HG02763 (cell line): ENCODE results near the gene NPIPB9.
A peak's percentile ranks its signal among the peaks of the same experiment; 100 is the strongest.
"Not testable (repeated sequence)": the region's sequence is repeated elsewhere in the genome, so short reads cannot be mapped to it uniquely, and the experiment has no call there.

ENCODE experiments used
- ATAC-seq: cut with Tn5 transposase; IDR thresholded peaks from one replicate; pipeline ENCODE4 v1.9.1; 2021; ENCODE audit warnings: mild to moderate bottlenecking, moderate library complexity; ENCODE audit not compliant: unreplicated experiment

Gene NPIPB9

DNA sequence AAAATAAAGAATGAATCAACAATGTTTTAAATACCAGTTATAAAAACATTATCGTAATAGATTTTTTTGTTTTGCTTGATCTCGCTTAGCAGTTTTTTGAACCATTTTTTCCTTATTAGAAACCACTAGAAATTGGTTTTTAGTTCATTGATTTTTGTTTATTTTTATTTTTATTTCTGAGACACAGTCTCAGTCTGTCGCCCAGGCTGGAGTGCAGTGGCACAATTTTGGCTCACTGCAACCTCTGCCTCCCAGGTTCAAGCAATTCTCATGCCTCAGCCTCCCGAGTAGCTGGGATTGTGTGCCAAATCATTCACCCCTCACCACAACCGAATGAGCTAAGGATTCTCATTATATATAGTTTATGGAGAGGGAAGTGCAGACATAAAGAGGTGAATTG is at the start of gene NPIPB9:
TSS of gene NPIPB9 (plus strand) at position 301 of the 400 bp plus-strand sequence.
- ATAC-seq, result not testable (repeated sequence)

DNA sequence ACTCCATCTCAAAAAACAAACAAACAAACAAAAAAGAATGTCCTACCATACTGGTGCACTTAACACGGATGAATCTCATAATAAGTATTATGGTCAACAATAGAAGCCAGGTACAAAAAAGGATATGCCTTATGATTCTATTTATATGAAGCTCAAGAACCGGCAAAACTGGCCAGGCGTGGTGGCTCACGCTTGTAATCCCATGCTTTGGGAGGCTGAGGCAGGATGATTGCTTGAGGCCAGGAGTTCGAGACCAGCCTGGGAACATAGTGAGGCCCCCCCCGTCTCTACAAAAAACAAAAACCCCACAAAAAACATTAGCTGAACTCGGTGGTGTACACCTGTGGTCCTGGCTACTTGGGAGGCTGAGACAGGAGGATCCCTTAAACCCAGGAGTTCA is 47.3 kb upstream of the NPIPB9 start:
- not testable (repeated sequence) for ATAC-seq

DNA sequence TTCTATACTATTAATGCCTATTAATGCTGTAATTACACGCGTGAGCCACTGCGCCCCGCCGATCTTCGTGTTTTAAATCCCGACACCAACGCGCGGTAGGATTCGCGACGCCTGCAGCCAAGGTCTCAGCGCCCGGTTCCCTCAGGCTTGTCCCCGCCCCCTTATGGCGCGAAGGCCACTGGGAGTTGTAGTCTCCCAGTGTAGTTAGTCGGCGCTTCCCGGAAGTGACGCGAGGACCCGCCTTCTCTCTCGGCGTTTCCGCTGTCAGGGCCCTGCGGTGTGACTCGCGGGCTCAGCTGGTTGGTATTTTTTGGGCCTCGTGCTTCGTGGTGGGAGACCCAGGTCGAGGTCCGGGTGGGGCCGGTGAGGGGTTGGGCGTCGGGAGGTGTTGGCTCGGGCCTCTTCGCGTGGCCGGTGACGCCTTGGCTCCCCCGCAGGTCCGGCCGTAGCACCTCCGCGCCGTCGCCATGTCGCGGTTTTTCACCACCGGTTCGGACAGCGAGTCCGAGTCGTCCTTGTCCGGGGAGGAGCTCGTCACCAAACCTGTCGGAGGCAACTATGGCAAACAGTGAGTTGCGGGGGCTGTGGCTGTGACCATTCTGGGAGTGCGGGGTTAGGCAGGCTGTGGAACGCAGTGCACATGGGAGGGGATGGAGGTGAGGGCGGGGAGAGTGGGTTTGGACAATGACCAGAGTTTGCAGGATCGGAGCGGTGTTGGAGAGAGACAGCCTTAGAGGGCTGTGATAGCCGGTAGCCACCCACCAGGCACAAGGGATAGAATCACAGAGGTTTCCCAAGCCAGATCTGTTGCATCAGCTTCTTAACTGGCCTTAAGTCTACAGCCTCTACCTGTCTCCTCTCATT is 40.1 kb upstream of the NPIPB9 start, which contains the start of gene EIF3C:
TSS of gene EIF3C (plus strand) at position 245 of the 864 bp plus-strand sequence. CDS start at position 468, 223 bp downstream.
- peak; percentile 97 for ATAC-seq

DNA sequence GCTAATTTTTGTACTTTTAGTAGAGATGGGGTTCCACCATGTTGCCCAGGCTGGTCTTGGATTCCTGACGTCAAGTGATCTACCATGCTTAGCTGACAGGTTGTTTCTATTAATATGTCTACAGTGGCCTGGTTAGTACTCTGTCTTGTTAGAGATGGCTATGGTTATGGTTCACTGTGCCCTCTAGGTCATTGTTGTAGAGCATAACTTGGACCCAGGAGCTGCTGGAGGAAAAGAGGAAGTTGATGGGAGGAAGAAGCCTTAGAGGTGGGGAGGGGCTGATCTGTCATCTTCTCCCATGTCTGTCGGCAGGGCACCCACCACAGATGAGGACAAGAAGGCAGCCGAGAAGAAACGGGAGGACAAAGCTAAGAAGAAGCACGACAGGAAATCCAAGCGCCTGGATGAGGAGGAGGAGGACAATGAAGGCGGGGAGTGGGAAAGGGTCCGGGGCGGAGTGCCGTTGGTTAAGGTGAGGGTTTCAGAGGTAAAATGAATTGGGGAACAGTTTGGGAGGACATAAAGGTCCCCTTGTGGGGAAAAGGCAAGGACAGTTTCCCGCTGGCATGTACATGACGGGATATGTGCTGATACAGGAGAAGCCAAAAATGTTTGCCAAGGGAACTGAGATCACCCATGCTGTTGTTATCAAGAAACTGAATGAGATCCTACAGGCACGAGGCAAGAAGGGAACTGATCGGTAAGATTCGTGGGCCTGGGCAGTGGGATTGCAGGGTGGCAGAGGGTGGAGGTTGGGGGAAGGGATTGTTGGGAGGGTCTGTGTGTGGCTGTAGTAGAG is 28.5 kb upstream of the NPIPB9 start:
- not testable (repeated sequence) for ATAC-seq

DNA sequence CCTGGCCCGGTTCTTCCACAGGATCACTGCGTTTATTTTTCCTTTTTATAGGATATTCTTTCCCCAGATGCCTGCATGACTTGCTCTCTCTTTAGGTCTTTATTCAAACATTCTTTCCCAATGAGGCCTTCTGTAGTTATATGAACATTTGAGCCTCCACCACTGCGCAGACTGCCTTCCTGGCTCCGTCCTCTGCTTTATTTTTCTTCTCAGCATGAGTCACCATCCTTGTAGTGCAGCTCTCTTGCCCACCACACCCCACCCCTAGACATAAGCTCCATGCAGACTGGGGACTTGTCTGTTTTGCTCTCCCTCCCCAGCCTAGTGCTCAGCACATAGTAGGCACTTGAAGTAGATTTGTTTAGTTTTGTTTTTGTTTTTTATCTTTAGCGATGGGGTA is 20.3 kb upstream of the NPIPB9 start:
- not testable (repeated sequence) for ATAC-seq

DNA sequence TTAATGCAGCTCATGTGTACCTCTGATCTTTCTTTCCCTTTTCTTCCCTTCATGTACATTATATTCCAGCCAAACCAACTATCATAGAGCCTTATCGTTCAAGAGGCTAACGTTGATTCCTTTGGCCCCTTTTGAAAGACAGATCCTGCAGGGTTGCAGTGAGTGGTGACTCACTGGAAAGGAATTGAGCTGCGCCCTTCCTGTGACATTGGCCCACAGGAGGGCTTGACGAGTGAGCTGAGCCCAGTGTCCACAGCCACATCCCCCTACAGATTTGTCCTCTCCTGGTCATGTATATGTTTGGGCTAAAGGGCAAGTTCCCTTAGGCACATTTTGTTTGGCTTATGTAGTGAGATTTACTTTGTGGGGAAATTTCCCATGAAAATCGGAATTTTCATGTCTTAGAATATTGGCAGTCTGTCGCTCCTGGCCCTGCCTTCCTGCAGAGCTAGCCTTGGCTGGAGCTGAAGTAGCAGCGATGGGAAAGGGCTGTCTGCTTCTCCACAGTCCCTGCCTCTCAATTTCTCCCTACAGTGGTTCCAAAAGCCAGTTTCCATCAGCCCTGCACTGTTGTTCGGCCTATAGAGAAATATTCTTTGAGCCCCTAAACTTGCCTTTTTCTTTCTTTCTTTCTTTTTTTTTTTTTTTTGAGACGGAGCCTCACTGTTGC is 19.0 kb upstream of the NPIPB9 start:
- ATAC-seq, result not testable (repeated sequence)

DNA sequence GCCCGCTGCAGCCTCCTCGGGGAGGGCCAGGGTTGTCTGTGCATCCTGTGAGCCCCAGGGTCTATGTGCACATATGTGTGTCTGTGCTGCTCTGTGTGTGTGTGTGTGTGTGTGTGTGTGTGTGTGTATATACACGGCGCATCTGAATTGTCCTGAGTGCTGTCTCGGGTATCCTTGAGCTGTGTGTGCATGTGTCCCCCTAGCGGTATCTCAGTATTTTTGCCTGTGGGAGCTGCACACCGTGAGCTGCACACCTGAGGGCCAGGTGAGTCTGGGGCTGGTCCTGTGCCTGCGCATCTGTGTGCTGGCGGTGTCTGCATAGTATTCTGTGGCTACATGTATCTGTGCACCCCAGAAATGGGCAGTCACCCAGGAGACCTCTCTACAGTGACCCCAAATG is 11.8 kb upstream of the NPIPB9 start:
- not testable (repeated sequence) for ATAC-seq

DNA sequence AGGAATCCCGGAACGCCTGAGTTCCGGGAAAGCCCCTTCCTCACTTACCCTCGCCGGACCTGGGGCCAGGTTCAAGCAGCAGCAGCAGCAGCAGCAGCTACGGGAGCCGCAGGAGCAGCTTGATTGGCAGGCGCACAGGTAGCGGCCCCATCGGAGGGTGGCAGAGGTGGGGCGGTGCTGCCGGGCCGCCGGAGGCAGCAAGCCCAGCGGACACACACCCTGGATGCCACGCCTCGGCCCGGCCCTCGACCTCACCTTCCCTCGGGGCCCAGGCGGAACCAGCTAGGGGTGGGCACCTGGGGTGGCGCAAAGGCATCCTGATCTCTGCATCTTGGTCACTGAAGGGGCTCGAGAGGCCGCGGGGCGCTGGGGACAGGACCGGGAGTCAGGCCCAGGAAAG is 11.0 kb upstream of the NPIPB9 start:
- not testable (repeated sequence) for ATAC-seq

DNA sequence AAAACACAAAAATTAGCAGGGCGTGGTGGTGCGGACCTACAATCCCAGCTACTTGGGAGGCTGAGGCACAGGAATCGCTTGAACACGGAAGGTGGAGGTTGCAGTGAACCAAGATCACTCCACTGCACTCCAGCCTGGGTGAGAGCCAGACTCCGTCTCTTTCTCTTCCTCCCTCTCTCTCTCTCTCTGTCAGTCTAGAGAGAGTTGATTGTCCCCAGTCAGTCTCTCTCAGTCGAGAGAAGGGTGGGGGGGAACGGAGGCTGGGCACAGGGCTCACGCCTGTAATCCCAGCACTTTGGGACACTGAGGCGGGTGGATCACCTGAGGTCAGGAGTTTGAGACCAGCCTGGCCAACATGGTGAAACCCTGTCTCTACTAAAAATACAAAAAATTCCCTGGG is 10.3 kb upstream of the NPIPB9 start:
- not testable (repeated sequence) for ATAC-seq

DNA sequence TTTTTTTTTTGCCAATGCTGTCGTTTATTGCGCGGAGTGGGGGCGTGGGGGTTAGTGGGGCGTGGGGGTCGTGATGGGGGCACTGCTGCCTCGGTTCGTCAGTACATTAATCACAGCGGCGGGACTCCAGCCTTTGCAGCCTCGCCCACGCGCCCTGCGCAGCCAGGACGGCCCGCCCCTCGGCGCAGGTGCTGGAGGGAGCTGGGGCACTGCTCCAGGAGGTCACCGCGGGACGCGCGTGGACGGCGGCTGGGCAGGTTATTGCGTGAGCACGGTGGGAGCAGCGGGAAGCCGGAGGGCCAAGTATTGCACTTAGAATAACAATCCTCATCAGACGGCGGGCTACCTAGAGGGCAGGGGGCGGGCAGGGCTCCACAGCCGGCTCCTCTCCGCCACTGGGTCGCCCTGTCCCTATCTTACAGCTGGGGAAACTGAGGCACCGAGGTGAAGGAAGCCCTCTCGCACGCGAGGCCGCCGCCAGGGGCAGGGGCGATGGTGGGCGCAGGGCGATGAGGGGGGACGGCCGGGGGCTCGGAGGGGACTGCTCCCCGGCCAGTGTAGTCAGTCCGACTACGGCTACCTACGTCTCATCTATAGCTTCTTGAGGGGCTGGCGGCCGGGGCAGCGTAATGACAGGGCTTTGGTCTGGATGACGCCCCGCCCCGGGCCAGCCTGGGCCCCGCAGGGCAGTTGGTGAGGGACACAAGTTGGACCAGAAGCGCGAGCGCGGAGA is 4.8 kb upstream of the NPIPB9 start:
- not testable (repeated sequence) for ATAC-seq

DNA sequence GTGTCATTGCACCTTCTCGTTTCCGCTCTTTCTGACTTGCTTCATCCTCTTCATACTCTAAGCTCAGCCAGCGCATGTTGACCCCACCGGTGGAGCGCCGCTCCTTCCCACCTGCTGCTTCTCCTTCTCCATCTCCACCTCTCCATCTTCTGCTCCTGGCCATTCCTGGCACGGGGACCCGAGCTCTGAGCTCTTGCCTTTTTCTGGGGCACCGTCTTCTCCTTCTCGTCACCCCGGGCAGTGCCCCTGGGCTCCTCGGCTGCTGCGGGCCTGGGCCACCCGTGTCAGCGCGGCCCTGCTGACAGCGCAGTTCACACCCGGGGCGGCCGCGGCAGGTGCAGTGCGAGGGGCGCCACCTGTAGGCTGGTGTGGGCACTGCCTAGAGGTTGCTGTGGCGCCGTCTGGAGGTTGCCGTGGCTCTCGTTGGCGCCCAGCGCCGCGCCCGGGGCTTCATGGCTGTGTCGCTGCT is 1.6 kb upstream of the NPIPB9 start:
- ATAC-seq, result peak; percentile 89

DNA sequence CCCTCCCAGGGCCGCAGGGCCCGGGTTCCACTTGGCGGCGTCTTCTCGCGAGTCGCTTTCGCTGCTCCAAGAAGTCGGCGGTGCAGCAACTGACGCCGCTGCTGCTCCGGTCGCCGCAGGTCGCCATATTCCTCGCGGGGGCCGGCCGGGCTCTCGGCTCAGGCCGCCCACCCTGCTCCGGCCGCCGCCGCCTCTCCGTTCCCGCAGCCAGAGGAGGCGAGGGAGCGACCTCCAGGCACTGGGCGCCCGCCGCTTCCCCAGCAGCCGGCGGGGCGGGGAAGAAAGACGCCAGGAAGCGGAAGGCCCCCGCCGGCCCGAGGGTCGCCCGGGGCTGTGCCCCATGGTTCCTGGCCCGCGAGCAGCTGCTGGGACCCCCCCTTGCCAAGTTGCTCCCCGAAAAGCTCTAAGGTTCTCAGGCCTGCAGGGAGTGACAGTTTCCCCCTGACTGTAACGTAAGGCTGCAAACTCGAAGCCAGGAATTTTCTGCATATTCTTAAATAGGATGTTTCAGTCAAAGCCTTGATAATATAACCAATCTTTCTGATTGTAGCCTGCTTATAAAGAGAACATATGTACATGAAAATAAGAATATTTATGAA is 1.0 kb upstream of the NPIPB9 start:
- ATAC-seq, result peak; percentile 44

DNA sequence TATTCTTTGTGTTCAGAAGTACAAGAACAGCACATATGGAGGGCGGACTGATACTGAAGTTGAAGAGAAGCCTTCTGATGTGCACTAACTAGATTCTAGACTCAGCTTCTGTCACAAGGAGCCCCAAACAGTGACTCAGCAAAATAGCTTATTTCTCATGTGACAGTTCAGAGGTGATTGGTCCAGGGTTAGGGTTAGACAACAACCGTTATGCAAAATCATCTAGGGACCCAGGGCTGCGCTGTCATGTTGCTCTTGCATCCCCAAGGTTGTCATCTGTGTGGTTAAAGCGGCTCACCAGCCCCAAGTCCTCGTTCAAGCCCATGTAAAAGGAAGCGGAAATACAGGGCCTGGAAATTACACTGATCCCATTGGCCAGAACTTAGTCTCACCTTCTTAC is 30.1 kb downstream of the NPIPB9 start:
- not testable (repeated sequence) for ATAC-seq

DNA sequence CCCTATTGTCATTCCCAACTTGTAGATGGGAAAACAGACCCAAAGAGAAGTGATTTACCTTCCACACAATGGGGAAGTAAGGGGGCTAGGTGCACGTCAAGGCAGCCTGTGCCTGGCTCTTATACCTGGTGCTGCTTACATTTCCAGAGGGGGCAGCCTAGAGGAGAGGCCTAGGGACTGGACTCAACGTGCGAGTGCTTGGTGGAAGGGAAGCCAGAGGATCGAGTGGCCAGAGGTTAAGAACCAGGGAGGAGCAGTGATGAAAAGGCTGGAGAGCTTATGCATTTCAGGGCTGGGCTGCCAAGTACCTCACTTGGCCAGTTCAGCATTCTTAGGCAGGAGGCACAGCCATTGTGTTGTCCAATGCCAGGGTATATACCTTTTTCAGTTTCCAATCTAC is 30.8 kb downstream of the NPIPB9 start:
- not testable (repeated sequence) for ATAC-seq

DNA sequence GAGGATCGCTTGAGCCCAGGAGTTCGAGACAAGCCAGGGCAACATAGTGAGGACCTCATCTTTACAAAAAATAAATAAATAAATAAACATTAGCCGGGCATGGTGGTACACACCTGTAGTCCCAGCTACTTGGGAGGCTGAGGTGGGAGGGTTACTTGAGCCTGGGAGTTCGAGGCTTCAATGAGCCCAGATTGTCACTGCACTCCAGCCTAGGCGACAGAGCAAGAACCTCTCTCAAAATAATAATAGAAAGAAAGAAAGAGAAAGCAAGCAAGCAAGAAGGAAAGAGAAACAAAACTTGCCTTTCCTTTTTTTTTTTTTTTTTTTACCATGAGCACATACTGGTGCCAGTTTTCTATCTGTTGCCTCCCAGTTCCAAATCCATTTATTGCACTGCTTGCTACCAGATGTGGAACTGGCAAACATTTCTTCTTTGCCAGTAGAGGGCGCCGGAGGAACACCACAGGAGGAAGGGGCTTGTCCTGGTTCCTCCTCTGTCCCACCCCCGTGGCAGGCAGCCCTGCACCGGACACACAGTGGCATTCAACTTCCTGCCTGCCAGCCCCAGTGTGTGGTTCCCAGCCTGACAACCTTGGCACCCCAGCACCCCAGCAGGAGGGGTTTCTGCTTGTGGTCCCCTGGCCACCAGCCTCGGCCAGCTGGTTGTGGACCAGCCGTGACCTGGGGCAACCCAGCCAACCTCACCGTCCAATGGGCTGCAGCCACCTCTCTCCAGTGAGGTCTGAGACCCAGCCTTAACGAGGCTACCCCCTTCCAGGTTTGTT is 50.8 kb downstream of the NPIPB9 start:
- ATAC-seq, result peak; percentile 68

DNA sequence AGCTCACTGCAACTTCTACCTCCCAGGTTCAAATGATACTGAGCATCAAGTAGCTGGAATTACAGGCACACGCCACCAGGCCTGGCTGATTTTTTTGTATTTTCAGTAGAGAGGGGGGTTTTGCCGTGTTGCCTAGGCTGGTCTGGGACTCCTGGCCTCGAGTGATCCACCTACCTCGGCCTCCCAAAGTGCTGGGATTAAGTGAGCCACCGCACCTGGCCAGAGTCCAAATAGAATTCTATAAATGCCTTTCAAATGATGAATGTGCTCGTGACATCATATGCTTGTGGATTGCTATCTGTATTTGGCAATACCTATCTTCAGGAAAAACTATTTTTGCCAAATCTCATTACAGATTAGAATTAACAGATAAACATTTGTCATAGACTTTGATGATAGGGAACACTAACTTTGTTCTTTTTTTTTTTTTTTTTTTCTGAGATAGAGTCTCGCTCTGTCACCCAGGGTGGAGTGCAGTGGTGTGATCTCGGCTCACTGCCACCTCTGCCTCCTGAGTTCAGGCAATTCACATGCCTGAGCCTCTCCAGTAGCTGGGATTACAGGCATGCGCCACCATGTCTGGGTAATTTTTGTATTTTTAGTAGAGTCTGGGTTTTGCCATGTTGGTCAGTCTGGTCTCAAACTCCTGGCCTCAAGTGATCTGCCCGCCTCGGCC is 56.0 kb downstream of the NPIPB9 start:
- not testable (repeated sequence) for ATAC-seq

DNA sequence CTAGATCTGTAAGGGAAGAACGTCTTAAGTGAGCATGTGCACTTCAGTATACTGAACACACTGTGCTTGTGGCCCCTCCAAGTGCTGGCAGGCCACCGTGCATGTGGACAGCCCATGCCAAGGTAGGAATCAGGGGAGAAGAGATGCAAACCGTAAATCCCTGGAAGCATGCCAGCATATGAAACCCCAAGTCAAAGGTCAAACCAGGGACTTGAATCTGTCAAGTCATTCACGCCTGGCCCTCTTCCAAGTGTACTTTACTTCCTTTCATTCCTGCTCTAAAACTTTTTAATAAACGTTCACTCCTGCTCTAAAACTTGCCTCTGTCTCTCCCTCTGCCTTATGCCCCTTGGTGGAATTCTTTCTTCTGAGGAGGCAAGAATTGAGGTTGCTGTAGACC is 68.4 kb downstream of the NPIPB9 start:
- ATAC-seq, result no peak

DNA sequence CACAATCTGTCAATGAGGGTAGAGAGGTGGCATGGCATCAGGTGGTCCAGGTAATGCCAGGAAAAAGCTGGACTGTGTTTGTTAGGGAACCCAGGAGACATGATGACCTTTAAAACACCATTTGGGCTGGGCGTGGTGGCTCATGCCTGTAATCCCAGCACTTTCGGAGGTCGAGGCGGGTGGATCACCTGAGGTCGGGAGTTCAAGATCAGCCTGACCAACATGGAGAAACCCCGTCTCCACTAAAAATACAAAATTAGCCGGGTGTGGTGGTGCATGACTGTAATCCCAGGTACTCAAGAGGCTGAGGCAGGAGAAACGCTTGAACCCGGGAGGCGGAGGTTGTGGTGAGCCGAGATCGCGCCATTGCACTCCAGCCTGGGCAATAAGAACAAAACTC is 69.0 kb downstream of the NPIPB9 start:
- not testable (repeated sequence) for ATAC-seq
